Measurements from ENCODE around the gene RFT1. TPM values are rescaled to one million over a fixed set of nuclear protein-coding genes. Genes with fewer than 3 reads are reported as not detected.

RFT1 gene
- total and polyA plus RNA-seq, 2 of the 13 experiments (the other 11 are each of a cell fraction or from before 2014, with no cell fraction given): 23.2 to 37.0 TPM

DNA sequence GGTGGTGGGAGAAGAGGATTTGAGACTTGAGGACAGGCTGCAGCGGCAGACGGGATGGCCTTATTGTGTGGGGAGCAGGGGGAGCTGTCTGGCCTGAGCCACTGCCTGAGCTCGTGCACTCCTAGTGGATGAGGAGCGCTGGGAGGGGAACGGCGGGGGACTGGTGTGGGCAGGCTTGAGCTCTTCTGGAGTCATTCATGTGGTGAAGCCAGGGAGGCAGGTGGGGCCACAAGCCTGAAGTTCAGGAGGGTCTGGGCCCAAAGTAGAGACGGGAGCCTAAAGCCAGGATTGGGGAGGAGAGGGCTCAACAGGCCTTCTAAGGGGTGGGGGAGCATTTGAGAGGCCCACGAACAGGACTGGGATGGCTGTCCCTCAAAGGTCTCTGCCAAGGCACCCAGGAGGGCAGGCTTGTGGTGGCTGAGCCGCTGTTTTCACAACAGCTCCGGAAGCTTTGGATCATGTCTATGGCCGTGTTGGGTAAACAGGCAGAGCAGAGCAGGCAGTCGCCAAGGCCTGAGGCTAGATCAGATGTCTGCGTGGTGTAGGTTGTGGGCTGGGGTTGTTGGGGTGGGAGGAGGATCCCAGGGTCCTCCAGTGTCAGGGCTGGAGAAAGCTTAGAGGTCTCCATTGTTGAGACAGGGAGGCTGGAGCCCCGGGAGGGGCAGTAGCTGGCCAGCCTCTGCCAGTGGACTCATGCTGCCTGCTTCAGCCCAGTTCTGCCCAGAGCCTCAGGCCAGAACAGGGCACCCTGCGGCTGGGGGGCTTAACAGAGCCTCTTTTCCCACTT lies 39.0 kb upstream of the RFT1 start (continued):
- TF ChIP-seq HOXA9 (CRISPR knock-in tag; IDR thresholded peaks at IDR 0.05; ENCODE audit: borderline replicate concordance) (no peak), TAF1 (CRISPR knock-in tag; IDR thresholded peaks at IDR 0.05) (no peak), RBM22 (optimal IDR thresholded peaks at IDR 0.05; ENCODE audit: low read length) (no peak), XBP1 (CRISPR knock-in tag; IDR thresholded peaks at IDR 0.05) (no peak), PPARG (CRISPR knock-in tag; conservative IDR thresholded peaks at IDR 0.05) (no peak), TBL1XR1 (IDR thresholded peaks at IDR 0.05; ENCODE audit: borderline replicate concordance, low read length, partially characterized antibody) (no peak), ZNF749 (CRISPR knock-in tag; IDR thresholded peaks at IDR 0.05; ENCODE audit: borderline replicate concordance) (no peak), ZNF143 (CRISPR knock-in tag; IDR thresholded peaks at IDR 0.05) (no peak), MEF2D (CRISPR knock-in tag; IDR thresholded peaks at IDR 0.05) (no peak), ZNF101 (CRISPR knock-in tag; IDR thresholded peaks at IDR 0.05; ENCODE audit: borderline replicate concordance, low read depth) (no peak), ZNF546 (CRISPR knock-in tag; conservative IDR thresholded peaks at IDR 0.05) (no peak), SMAD3 (CRISPR knock-in tag; IDR thresholded peaks at IDR 0.05) (no peak), ZNF383 (CRISPR knock-in tag; IDR thresholded peaks at IDR 0.05; ENCODE audit: borderline replicate concordance) (no peak), ZNF30 (CRISPR knock-in tag; IDR thresholded peaks at IDR 0.05) (no peak), U2AF2 (IDR thresholded peaks at IDR 0.05; ENCODE audit: low read depth, low read length) (no peak), ZFP37 (CRISPR knock-in tag; IDR thresholded peaks at IDR 0.05; ENCODE audit: borderline replicate concordance) (0 out of 2 replicates have a peak, but pooled peaks have one; percentile 17), ZNF138 (CRISPR knock-in tag; IDR thresholded peaks at IDR 0.05; ENCODE audit: low read depth) (no peak), ZNF615 (CRISPR knock-in tag; IDR thresholded peaks at IDR 0.05; ENCODE audit: borderline replicate concordance) (0 out of 2 replicates have a peak, but pooled peaks have one; percentile 85), KLF9 (CRISPR knock-in tag; IDR thresholded peaks at IDR 0.05; ENCODE audit: low read depth) (no peak), ZBTB7A (CRISPR knock-in tag; IDR thresholded peaks at IDR 0.05) (no peak), ZNF329 (CRISPR knock-in tag; IDR thresholded peaks at IDR 0.05; ENCODE audit: low read depth) (0 out of 2 replicates have a peak, but pooled peaks have one; percentile 49), ZNF121 (CRISPR knock-in tag; IDR thresholded peaks at IDR 0.05) (no peak), ZNF207 (IDR thresholded peaks at IDR 0.05; ENCODE audit: borderline replicate concordance) (no peak)
- TF ChIP-seq, protein P1, sequence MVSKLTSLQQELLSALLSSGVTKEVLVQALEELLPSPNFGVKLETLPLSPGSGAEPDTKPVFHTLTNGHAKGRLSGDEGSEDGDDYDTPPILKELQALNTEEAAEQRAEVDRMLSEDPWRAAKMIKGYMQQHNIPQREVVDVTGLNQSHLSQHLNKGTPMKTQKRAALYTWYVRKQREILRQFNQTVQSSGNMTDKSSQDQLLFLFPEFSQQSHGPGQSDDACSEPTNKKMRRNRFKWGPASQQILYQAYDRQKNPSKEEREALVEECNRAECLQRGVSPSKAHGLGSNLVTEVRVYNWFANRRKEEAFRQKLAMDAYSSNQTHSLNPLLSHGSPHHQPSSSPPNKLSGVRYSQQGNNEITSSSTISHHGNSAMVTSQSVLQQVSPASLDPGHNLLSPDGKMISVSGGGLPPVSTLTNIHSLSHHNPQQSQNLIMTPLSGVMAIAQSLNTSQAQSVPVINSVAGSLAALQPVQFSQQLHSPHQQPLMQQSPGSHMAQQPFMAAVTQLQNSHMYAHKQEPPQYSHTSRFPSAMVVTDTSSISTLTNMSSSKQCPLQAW (CRISPR knock-in tag; IDR thresholded peaks at IDR 0.05): 0 out of 2 replicates have a peak, but pooled peaks have one; percentile 33
- TF ChIP-seq, protein P2, sequence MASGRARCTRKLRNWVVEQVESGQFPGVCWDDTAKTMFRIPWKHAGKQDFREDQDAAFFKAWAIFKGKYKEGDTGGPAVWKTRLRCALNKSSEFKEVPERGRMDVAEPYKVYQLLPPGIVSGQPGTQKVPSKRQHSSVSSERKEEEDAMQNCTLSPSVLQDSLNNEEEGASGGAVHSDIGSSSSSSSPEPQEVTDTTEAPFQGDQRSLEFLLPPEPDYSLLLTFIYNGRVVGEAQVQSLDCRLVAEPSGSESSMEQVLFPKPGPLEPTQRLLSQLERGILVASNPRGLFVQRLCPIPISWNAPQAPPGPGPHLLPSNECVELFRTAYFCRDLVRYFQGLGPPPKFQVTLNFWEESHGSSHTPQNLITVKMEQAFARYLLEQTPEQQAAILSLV (CRISPR knock-in tag; IDR thresholded peaks at IDR 0.05; ENCODE audit: borderline replicate concordance): 0 out of 2 replicates have a peak, but pooled peaks have one; percentile 9
- TF ChIP-seq, protein P3, sequence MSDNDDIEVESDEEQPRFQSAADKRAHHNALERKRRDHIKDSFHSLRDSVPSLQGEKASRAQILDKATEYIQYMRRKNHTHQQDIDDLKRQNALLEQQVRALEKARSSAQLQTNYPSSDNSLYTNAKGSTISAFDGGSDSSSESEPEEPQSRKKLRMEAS (IDR thresholded peaks at IDR 0.05): peak; percentile 59
- TF ChIP-seq, protein P4, sequence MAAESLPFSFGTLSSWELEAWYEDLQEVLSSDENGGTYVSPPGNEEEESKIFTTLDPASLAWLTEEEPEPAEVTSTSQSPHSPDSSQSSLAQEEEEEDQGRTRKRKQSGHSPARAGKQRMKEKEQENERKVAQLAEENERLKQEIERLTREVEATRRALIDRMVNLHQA (CRISPR knock-in tag; IDR thresholded peaks at IDR 0.05): no peak
